ENCODE data around the gene PHF20. TPM values are rescaled to one million over a fixed set of nuclear protein-coding genes. Genes with fewer than 3 reads are reported as not detected.
"Not testable (repeated sequence)": the region's sequence is repeated elsewhere in the genome, so short reads cannot be mapped to it uniquely, and the experiment has no call there.

PHF20 gene
- total and polyA plus RNA-seq, 2 of the 13 experiments (the other 11 are each of a cell fraction or from before 2014, with no cell fraction given) = 22.8 to 34.1 TPM

DNA sequence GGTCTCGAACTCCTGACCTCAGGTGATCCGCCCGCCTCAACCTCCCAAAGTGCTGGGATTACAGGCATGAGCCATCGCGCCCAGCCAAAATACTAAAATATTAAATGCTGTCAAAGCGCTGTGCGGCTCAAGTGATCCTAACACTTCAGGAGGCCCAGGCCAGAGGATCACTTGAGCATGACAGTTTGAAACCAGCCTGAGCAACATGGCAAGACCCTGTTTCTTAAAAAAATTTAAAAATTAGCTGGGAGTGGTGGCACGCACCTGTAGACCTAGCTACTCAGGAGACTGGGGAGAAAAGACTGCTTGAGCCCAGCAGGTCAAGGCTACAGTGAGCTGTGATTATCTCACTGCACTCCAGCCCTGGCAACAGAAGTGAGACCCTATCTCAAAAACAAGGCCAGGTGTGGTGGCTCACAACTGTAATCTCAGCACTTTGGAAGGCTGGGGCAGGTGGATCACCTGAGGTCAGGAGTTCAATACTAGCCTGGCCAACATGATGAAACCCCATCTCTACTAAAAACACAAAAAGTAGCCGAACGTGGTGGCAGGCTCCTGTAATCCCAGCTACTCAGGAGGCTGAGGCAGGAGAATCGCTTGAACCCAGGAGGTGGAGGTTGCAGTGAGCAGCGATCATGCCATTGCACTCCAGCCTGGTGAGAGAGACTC is 48.0 kb upstream of the PHF20 start:
- BruUV-seq (replicated peaks); H2AFZ ChIP-seq (ENCODE audit: low read length); H3K4me2 ChIP-seq (ENCODE audit: low read depth, low read length); in situ Hi-C loops (cut with HindIII; ENCODE audit: extremely low pct_ligation_motif_present, low pct_unique_long_range_greater_than_20kb); DNase-seq (ENCODE audit: low spot score); FAIRE-seq; H3K4me1 ChIP-seq (ENCODE audit: insufficient read depth, low read length); H3K27ac ChIP-seq (ENCODE audit: extremely low read length, insufficient read depth, low read length); CTCF ChIA-PET (ENCODE audit: low intra/inter-chr PET ratio, low total read pairs); H3K9ac ChIP-seq (ENCODE audit: insufficient read depth, low read depth, low read length); H3K9me3 ChIP-seq (ENCODE audit: low read length); H3K27me3 ChIP-seq (ENCODE audit: control insufficient read depth in 1 of 2, insufficient read depth in 2 of 2, low read length in 2 of 2); H3K4me3 ChIP-seq (replicated peaks in 1 of 3; ENCODE audit: insufficient read depth in 1 of 3, low read depth in 2 of 3, low read length in 3 of 3); intact Hi-C loops (cut with micrococcal nuclease; ENCODE audit: unreplicated experiment); TF ChIP-seq EP300 (IDR thresholded peaks at IDR 0.05; ENCODE audit: low read depth in 2 of 2, low read length in 2 of 2): not testable (repeated sequence)
- 99% methylated on average over 12 of the region's 12 CpGs for WGBS (ENCODE audit: low lambda C conversion rate)
- POLR2A ChIA-PET = interaction anchor here (0.9 to 16.7 kb wide), 5 partner anchors 9 to 18 kb away, joined by 3 to 319 read pairs (median 5); partner anchors contain the start of genes NFS1, RBM39 and ROMO1
- Histone ChIP-seq H3K36me3 (replicated peaks in 1 of 2; ENCODE audit: control insufficient read depth in 1 of 2, insufficient read depth in 2 of 2, low read length in 2 of 2) (peaks cover 67 to 94% of the 10 kb centered on the region in 2 experiments), H4K20me1 (ENCODE audit: insufficient read depth, low read length) (peaks cover 97% of the 10 kb centered on the region), H3K79me2 (ENCODE audit: insufficient read depth, low read length) (peaks cover 87% of the 10 kb centered on the region)
- peak; percentile 4 for ATAC-seq
- TF ChIP-seq POLR2G (IDR thresholded peaks at IDR 0.05; ENCODE audit: low read depth, low read length) = peak; percentile 14; the same call in 1 of the 2 replicates
- peak; percentile 56; the same call in 1 of the 2 replicates for TF ChIP-seq HIVEP1 (CRISPR knock-in tag; IDR thresholded peaks at IDR 0.05)
- 0 out of 2 replicates have a peak, but pooled peaks have one; percentile 24 for TF ChIP-seq EP300 (CRISPR knock-in tag; IDR thresholded peaks at IDR 0.05; ENCODE audit: borderline replicate concordance)
- peak; percentile 10; the same call in 1 of the 2 replicates for TF ChIP-seq POLR2AphosphoS2 (IDR thresholded peaks at IDR 0.05; ENCODE audit: low read depth, low read length)
- 0 out of 2 replicates have a peak, but pooled peaks have one; percentile 42 for TF ChIP-seq ZNF558 (CRISPR knock-in tag; IDR thresholded peaks at IDR 0.05; ENCODE audit: borderline replicate concordance)
- 0 out of 2 replicates have a peak, but pooled peaks have one; percentile 65 for TF ChIP-seq TOPORS (CRISPR knock-in tag; IDR thresholded peaks at IDR 0.05)
- TF ChIP-seq RAD21 (CRISPR knock-in tag; IDR thresholded peaks at IDR 0.05) = 0 out of 2 replicates have a peak, but pooled peaks have one; percentile 12
- TF ChIP-seq SP5 (CRISPR knock-in tag; IDR thresholded peaks at IDR 0.05; ENCODE audit: borderline replicate concordance, low read depth) = peak; percentile 3; the same call in 1 of the 2 replicates
- 0 out of 2 replicates have a peak, but pooled peaks have one; percentile 26 for TF ChIP-seq ERF (CRISPR knock-in tag; IDR thresholded peaks at IDR 0.05)
- TF ChIP-seq, protein P1, sequence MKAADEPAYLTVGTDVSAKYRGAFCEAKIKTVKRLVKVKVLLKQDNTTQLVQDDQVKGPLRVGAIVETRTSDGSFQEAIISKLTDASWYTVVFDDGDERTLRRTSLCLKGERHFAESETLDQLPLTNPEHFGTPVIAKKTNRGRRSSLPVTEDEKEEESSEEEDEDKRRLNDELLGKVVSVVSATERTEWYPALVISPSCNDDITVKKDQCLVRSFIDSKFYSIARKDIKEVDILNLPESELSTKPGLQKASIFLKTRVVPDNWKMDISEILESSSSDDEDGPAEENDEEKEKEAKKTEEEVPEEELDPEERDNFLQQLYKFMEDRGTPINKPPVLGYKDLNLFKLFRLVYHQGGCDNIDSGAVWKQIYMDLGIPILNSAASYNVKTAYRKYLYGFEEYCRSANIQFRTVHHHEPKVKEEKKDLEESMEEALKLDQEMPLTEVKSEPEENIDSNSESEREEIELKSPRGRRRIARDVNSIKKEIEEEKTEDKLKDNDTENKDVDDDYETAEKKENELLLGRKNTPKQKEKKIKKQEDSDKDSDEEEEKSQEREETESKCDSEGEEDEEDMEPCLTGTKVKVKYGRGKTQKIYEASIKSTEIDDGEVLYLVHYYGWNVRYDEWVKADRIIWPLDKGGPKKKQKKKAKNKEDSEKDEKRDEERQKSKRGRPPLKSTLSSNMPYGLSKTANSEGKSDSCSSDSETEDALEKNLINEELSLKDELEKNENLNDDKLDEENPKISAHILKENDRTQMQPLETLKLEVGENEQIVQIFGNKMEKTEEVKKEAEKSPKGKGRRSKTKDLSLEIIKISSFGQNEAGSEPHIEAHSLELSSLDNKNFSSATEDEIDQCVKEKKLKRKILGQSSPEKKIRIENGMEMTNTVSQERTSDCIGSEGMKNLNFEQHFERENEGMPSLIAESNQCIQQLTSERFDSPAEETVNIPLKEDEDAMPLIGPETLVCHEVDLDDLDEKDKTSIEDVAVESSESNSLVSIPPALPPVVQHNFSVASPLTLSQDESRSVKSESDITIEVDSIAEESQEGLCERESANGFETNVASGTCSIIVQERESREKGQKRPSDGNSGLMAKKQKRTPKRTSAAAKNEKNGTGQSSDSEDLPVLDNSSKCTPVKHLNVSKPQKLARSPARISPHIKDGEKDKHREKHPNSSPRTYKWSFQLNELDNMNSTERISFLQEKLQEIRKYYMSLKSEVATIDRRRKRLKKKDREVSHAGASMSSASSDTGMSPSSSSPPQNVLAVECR (CRISPR knock-in tag; IDR thresholded peaks at IDR 0.05; ENCODE audit: borderline replicate concordance) = peak; percentile 25; the same call in 1 of the 2 replicates
- TF ChIP-seq ZNF501 (CRISPR knock-in tag; IDR thresholded peaks at IDR 0.05) = peak; percentile 71; the same call in 1 of the 2 replicates
- 0 out of 2 replicates have a peak, but pooled peaks have one; percentile 23 for TF ChIP-seq POGZ (CRISPR knock-in tag; IDR thresholded peaks at IDR 0.05)
- TF ChIP-seq ZNF777 (CRISPR knock-in tag; IDR thresholded peaks at IDR 0.05) = 0 out of 2 replicates have a peak, but pooled peaks have one; percentile 17
- TF ChIP-seq ZNF572 (CRISPR knock-in tag; IDR thresholded peaks at IDR 0.05) = peak; percentile 54; the same call in 1 of the 2 replicates
- TF ChIP-seq, protein P2, sequence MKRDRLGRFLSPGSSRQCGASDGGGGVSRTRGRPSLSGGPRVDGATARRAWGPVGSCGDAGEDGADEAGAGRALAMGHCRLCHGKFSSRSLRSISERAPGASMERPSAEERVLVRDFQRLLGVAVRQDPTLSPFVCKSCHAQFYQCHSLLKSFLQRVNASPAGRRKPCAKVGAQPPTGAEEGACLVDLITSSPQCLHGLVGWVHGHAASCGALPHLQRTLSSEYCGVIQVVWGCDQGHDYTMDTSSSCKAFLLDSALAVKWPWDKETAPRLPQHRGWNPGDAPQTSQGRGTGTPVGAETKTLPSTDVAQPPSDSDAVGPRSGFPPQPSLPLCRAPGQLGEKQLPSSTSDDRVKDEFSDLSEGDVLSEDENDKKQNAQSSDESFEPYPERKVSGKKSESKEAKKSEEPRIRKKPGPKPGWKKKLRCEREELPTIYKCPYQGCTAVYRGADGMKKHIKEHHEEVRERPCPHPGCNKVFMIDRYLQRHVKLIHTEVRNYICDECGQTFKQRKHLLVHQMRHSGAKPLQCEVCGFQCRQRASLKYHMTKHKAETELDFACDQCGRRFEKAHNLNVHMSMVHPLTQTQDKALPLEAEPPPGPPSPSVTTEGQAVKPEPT (CRISPR knock-in tag; IDR thresholded peaks at IDR 0.05; ENCODE audit: low read depth) = 0 out of 2 replicates have a peak, but pooled peaks have one; percentile 58
- peak in 1 of 2 experiments; percentile 22; a peak in 1 of 4 replicates for TF ChIP-seq POLR2A (IDR thresholded peaks at IDR 0.05; ENCODE audit: insufficient read depth in 1 of 2, low read depth in 2 of 2, low read length in 2 of 2)
